HG02571 (cell line): ENCODE measurements around the gene SH3BP1.

ENCODE experiments used
- ATAC-seq: cut with Tn5 transposase; IDR thresholded peaks from one replicate; pipeline ENCODE4 v1.9.1; 2021; ENCODE audit warnings: mild to moderate bottlenecking, moderate library complexity; ENCODE audit not compliant: unreplicated experiment

SH3BP1 gene

GRCh38 chr22:37704645-37705044 is 65.2 kb downstream of the SH3BP1 start:
- ATAC-seq: no peak

- no peak for ATAC-seq
These were observed 65.7 kb downstream of the SH3BP1 start for GRCh38 chr22:37705205-37705604.
